SU-DHL-6 (cell line): ENCODE data around the gene FRY.

Experiments
- H2AFZ ChIP-seq: fragments of 200-600 bp; sonication (generic); 2 replicates; pipeline ENCODE4 v1.6.1; 2014; ENCODE audit warnings: low read depth, mild to moderate bottlenecking, moderate library complexity, mixed read lengths, antibody characterized with exemption, low read length; ENCODE audit not compliant: severe bottlenecking
- H3F3A ChIP-seq: fragments of 200-600 bp; shearing (Covaris generic); 2 replicates; pipeline ENCODE4 v1.6.0; 2016; ENCODE audit warnings: antibody characterized with exemption, mild to moderate bottlenecking; ENCODE audit not compliant: insufficient read depth
- H3K27ac ChIP-seq: fragments of 200-600 bp; sonication (generic); 2 replicates; pipeline ENCODE4 v1.5.1; 2016; ENCODE audit warnings: low read depth, mild to moderate bottlenecking, low read length, moderate library complexity, mixed read lengths
- H3K27me3 ChIP-seq: fragments of 200-600 bp; sonication (generic), shearing (Covaris generic); 2 replicates; pipeline ENCODE4 v1.6.0; 2014; ENCODE audit warnings: mild to moderate bottlenecking, low read length
- H3K36me3 ChIP-seq: fragments of 200-600 bp; sonication (generic); 2 replicates; pipeline ENCODE4 v1.6.1; 2014; ENCODE audit warnings: mild to moderate bottlenecking, low read length, mixed read lengths
- H3K4me2 ChIP-seq: fragments of 300-600, 200-600 bp; shearing (Covaris generic), sonication (generic); 2 replicates; pipeline ENCODE4 v1.6.0; 2014; ENCODE audit warnings: low read length, low read depth, mild to moderate bottlenecking; ENCODE audit not compliant: poor library complexity, severe bottlenecking
- H3K4me3 ChIP-seq: fragments of 200-600 bp; sonication (generic); 2 replicates; pipeline ENCODE4 v1.5.1; 2014; ENCODE audit warnings: antibody characterized with exemption, low read length, mild to moderate bottlenecking, mixed read lengths; ENCODE audit not compliant: insufficient read depth, poor library complexity, severe bottlenecking
- H3K79me2 ChIP-seq: fragments of 200-600 bp; sonication (generic); 2 replicates; pipeline ENCODE4 v1.6.1; 2014; ENCODE audit warnings: mild to moderate bottlenecking, low read length, moderate library complexity; ENCODE audit not compliant: insufficient read depth
- H3K9ac ChIP-seq: fragments of 200-600 bp; sonication (generic); 2 replicates; pipeline ENCODE4 v1.7.0; 2014; ENCODE audit warnings: mild to moderate bottlenecking, low read length
- H3K9me2 ChIP-seq: fragments of 200-600 bp; sonication (generic); replicated peaks from 2 replicates; pipeline ENCODE4 v1.6.1; 2014; ENCODE audit warnings: low read length; ENCODE audit not compliant: insufficient read depth
- H3K9me3 ChIP-seq: fragments of 200-600 bp; sonication (generic); 2 replicates; pipeline ENCODE4 v1.6.1; 2014; ENCODE audit warnings: low read length, mixed read lengths; ENCODE audit not compliant: insufficient read depth
- H4K20me1 ChIP-seq: fragments of 200-600 bp; sonication (generic); 2 replicates; pipeline ENCODE4 v1.6.1; 2014; ENCODE audit warnings: low read depth, mild to moderate bottlenecking, antibody characterized with exemption, low read length, moderate library complexity, mixed read lengths
- CTCF ChIP-seq: fragments of 200-600 bp; sonication (generic); IDR thresholded peaks from one replicate; pipeline ENCODE4 v1.5.1; 2017; ENCODE audit warnings: antibody characterized with exemption, mild to moderate bottlenecking, low read length, moderate library complexity; ENCODE audit not compliant: insufficient read depth, poor library complexity, severe bottlenecking
- EZH2phosphoT487 ChIP-seq: fragments of 200-600 bp; sonication (generic), shearing (Covaris generic); conservative IDR thresholded peaks from 2 replicates; pipeline ENCODE4 v1.6.1; 2018; ENCODE audit warnings: mild to moderate bottlenecking, antibody characterized with exemption, low read length, moderate library complexity, mixed read lengths

Gene FRY

GRCh38 chr13:32253911-32254399 lies 222.4 kb downstream of the FRY start:
- Histone ChIP-seq H3K27me3 (no peaks in the 10 kb centered on the region), H3K4me2 (no peak overlapping the region), H3K9me3 (no peaks in the 10 kb centered on the region), H4K20me1 (no peaks in the 10 kb centered on the region), H3K36me3 (no peaks in the 10 kb centered on the region), H3K9ac (no peak overlapping the region), H3K27ac (no peak overlapping the region), H3F3A (no peaks in the 10 kb centered on the region), H3K9me2 (no peaks in the 10 kb centered on the region), H3K4me3 (no peak overlapping the region), H2AFZ (no peak overlapping the region), H3K79me2 (no peaks in the 10 kb centered on the region)
- TF ChIP-seq EZH2phosphoT487 = no peak
- no peak for TF ChIP-seq CTCF

GRCh38 chr13:32254416-32254815 lies 222.8 kb downstream of the FRY start:
- H3K9ac ChIP-seq = no peak overlapping the region

GRCh38 chr13:32254916-32255723 lies 223.5 kb downstream of the FRY start:
- no peak overlapping the region for H2AFZ ChIP-seq
- no peaks in the 10 kb centered on the region for H3K27me3 ChIP-seq
- no peaks in the 10 kb centered on the region for H4K20me1 ChIP-seq
- no peaks in the 10 kb centered on the region for H3K79me2 ChIP-seq
- no peak overlapping the region for H3K9ac ChIP-seq
- no peaks in the 10 kb centered on the region for H3K36me3 ChIP-seq
- no peak overlapping the region for H3K27ac ChIP-seq
- no peak overlapping the region for H3K4me3 ChIP-seq
- no peaks in the 10 kb centered on the region for H3F3A ChIP-seq
- no peaks in the 10 kb centered on the region for H3K9me3 ChIP-seq
- H3K9me2 ChIP-seq = no peaks in the 10 kb centered on the region
- TF ChIP-seq EZH2phosphoT487 = no peak
- no peak for TF ChIP-seq CTCF
- no peak overlapping the region for H3K4me2 ChIP-seq

More at GRCh38 chr13:32254416-32254815, 222.8 kb downstream of the FRY start:
- Histone ChIP-seq H3F3A (no peaks in the 10 kb centered on the region), H3K9me2 (no peaks in the 10 kb centered on the region), H3K27ac (no peak overlapping the region), H3K27me3 (no peaks in the 10 kb centered on the region), H4K20me1 (no peaks in the 10 kb centered on the region), H3K79me2 (no peaks in the 10 kb centered on the region), H3K4me3 (no peak overlapping the region), H3K9me3 (no peaks in the 10 kb centered on the region), H3K36me3 (no peaks in the 10 kb centered on the region), H2AFZ (no peak overlapping the region), H3K4me2 (no peak overlapping the region)
- TF ChIP-seq EZH2phosphoT487 (no peak), CTCF (no peak)
